HG02870 (cell line): ENCODE data around the gene GPC1.

Experiments used
- ATAC-seq: cut with Tn5 transposase; IDR thresholded peaks from one replicate; pipeline ENCODE4 v1.9.1; 2021; ENCODE audit warnings: mild to moderate bottlenecking, moderate library complexity; ENCODE audit not compliant: unreplicated experiment

GPC1 gene

GRCh38 chr2:240464514-240465241 lies 29.2 kb downstream of the GPC1 start:
- ATAC-seq: no peak

GRCh38 chr2:240465268-240465764 lies 29.9 kb downstream of the GPC1 start:
- no peak for ATAC-seq

- ATAC-seq: no peak
Observed at GRCh38 chr2:240465765-240466578, 30.5 kb downstream of the GPC1 start.

- ATAC-seq: no peak
Observed at GRCh38 chr2:240466579-240467148, 31.2 kb downstream of the GPC1 start.

GRCh38 chr2:240467149-240467642 lies 31.7 kb downstream of the GPC1 start:
- ATAC-seq: no peak

- no peak for ATAC-seq
Observed at GRCh38 chr2:240467659-240468302, 32.3 kb downstream of the GPC1 start.

- ATAC-seq: no peak
Observed at GRCh38 chr2:240468303-240469238, 33.1 kb downstream of the GPC1 start.

- no peak for ATAC-seq
Observed at GRCh38 chr2:240469239-240469636, 33.8 kb downstream of the GPC1 start.

- no peak for ATAC-seq
Observed at GRCh38 chr2:240469740-240470139, 34.3 kb downstream of the GPC1 start.

GRCh38 chr2:240472078-240472790 lies 36.8 kb downstream of the GPC1 start:
- no peak for ATAC-seq

- no peak for ATAC-seq
Observed at GRCh38 chr2:240473211-240473610, 37.7 kb downstream of the GPC1 start.

GRCh38 chr2:240477916-240478315 lies 42.5 kb downstream of the GPC1 start:
- no peak for ATAC-seq

GRCh38 chr2:240478346-240479110 lies 43.1 kb downstream of the GPC1 start:
- no peak for ATAC-seq

- no peak for ATAC-seq
Observed at GRCh38 chr2:240479111-240479501, 43.6 kb downstream of the GPC1 start.

GRCh38 chr2:240480834-240481623 lies 45.6 kb downstream of the GPC1 start:
- no peak for ATAC-seq

- no peak for ATAC-seq
Observed at GRCh38 chr2:240481720-240482119, 46.3 kb downstream of the GPC1 start.

GRCh38 chr2:240482141-240482540 lies 46.7 kb downstream of the GPC1 start:
- ATAC-seq: no peak

- ATAC-seq: no peak
Observed at GRCh38 chr2:240491483-240491882, 56.0 kb downstream of the GPC1 start.
